Mesothelial cell of epicardium (in vitro differentiated cells): ENCODE results near the gene SEC31B. TPM values are rescaled to one million over a fixed set of nuclear protein-coding genes. Genes with fewer than 3 reads are reported as not detected.

ENCODE experiments used
- DNase-seq, 2 experiments: peaks; one replicate each; pipeline ENCODE4 v3.0.0; 2021; ENCODE audit warnings: low spot score in 2 of 2; ENCODE audit not compliant: unreplicated experiment in 2 of 2
- H3K27ac Mint-ChIP-seq: 2 replicates; pipeline ENCODE4 v1.8.0; 2021; ENCODE audit warnings: mixed read lengths
- H3K27me3 Mint-ChIP-seq: 2 replicates; pipeline ENCODE4 v1.8.0; 2021; ENCODE audit warnings: low read depth, mixed read lengths
- H3K36me3 Mint-ChIP-seq: 2 replicates; pipeline ENCODE4 v1.8.0; 2021; ENCODE audit warnings: mixed read lengths
- H3K4me1 Mint-ChIP-seq: 2 replicates; pipeline ENCODE4 v1.8.0; 2021; ENCODE audit warnings: mixed read lengths
- H3K4me3 Mint-ChIP-seq: 2 replicates; pipeline ENCODE4 v1.8.0; 2021; ENCODE audit warnings: mild to moderate bottlenecking, moderate library complexity, mixed read lengths
- H3K9me3 Mint-ChIP-seq: 2 replicates; pipeline ENCODE4 v1.8.0; 2021; ENCODE audit warnings: mixed read lengths
- total RNA-seq: library from RNA; stranded (reverse); gene quantifications from 3 replicates; pipeline ENCODE4 v1.2.1, GENCODE V29; 2021
- TF ChIP-seq, protein P1 (sequence below): fragments of 200-600 bp; sonication (generic); IDR thresholded peaks from one replicate; pipeline ENCODE4 v1.5.0; 2021; ENCODE audit warnings: antibody characterized with exemption; ENCODE audit not compliant: unreplicated experiment

The SEC31B gene
- total RNA-seq, 1 donor from 2014 or later: 30.2 TPM

DNA sequence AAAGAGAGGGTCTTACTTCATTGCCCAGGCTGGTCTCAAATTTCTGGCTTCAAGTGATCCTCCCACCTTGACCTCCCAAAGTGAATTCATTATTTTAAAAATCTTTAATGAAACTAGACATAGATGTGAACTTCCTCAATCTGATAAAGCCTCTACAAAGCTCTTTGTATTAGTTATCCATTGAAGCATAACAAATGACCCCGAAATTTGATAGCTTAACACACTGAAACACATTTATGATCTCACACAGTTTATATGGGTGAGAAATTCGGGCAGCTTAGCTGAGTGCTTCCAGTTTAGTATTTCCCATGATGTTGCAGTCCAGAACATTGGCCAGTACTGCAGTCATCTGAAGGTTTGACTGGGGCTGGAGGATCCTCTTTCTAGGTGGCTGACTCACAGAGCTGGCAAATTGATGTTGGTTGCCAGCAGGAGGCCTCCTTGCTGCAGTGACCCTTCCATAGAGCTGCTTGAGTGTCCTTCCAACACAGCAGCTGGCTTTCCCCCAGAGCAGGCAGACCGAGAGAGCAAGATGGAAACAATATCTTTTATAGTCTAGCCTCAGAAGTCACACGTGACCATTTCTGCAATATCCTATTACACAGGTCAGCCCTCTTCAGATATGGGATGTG, 73.4 kb downstream of the SEC31B start:
- H3K9me3 Mint-ChIP-seq: peaks cover 2% of the 10 kb centered on the region
- no peaks in the 10 kb centered on the region for H3K36me3 Mint-ChIP-seq
- DNase-seq: no peak
- no peak overlapping the region for H3K4me3 Mint-ChIP-seq
- H3K27ac Mint-ChIP-seq: no peak overlapping the region
- TF ChIP-seq, protein P1, sequence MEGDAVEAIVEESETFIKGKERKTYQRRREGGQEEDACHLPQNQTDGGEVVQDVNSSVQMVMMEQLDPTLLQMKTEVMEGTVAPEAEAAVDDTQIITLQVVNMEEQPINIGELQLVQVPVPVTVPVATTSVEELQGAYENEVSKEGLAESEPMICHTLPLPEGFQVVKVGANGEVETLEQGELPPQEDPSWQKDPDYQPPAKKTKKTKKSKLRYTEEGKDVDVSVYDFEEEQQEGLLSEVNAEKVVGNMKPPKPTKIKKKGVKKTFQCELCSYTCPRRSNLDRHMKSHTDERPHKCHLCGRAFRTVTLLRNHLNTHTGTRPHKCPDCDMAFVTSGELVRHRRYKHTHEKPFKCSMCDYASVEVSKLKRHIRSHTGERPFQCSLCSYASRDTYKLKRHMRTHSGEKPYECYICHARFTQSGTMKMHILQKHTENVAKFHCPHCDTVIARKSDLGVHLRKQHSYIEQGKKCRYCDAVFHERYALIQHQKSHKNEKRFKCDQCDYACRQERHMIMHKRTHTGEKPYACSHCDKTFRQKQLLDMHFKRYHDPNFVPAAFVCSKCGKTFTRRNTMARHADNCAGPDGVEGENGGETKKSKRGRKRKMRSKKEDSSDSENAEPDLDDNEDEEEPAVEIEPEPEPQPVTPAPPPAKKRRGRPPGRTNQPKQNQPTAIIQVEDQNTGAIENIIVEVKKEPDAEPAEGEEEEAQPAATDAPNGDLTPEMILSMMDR: no peak
- H3K4me1 Mint-ChIP-seq: no peaks in the 10 kb centered on the region
- H3K27me3 Mint-ChIP-seq: peaks cover 44% of the 10 kb centered on the region

GRCh38 chr10:100442548-100442947, 77.1 kb downstream of the SEC31B start:
- TF ChIP-seq, protein P1: no peak
- peaks cover 29% of the 10 kb centered on the region for H3K27me3 Mint-ChIP-seq
- DNase-seq: no peak
- H3K9me3 Mint-ChIP-seq: peaks cover 2% of the 10 kb centered on the region
- H3K4me3 Mint-ChIP-seq: no peak overlapping the region
- H3K4me1 Mint-ChIP-seq: no peaks in the 10 kb centered on the region
- H3K27ac Mint-ChIP-seq: no peak overlapping the region
- no peaks in the 10 kb centered on the region for H3K36me3 Mint-ChIP-seq

DNA sequence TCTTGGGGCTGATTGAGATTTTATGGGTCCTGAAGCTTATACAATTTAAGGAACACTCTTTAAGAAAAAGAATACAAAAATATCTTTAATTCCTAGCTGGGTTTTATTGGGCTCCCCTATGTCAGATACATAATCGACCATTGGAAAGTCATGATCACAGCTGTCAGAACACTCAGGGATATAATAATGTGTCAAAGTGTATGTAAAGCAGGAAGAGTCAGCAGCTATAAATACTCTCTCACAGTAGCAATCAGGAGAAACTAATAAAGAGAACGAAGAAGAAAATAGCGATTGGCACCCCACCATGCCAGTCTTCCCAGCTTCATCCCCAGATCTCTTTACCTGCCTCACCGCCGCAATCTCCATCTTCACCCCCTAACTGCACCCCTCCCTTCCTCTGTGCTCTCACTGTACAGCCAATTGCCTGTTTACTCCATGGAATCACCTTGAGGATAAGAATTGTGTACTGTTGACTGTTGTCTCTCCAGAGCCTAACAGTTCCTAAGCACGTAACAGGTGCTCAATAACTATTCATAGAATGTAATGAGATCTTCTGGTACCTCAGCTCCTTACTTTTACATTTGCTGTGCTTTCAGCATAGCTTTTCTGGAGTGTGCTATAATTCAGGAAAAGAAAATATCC, 80.9 kb downstream of the SEC31B start:
- H3K27me3 Mint-ChIP-seq: peaks cover 15% of the 10 kb centered on the region
- TF ChIP-seq, protein P1: no peak
- no peak for DNase-seq
- no peaks in the 10 kb centered on the region for H3K4me1 Mint-ChIP-seq
- no peak overlapping the region for H3K4me3 Mint-ChIP-seq
- H3K27ac Mint-ChIP-seq: no peak overlapping the region
- no peaks in the 10 kb centered on the region for H3K36me3 Mint-ChIP-seq
- no peaks in the 10 kb centered on the region for H3K9me3 Mint-ChIP-seq

Other genes with a start within 250 kb of the SEC31B start
- 28.5 to 33.0 TPM (median 31.2 TPM) in 3 replicates for gene BLOC1S2, start 233.2 kb downstream of the SEC31B start, total RNA-seq
- 0.09 TPM in 1 of 3 replicates, not detected in the others for gene PKD2L1, start 189.6 kb downstream of the SEC31B start, total RNA-seq
- 157 to 162 TPM (median 159 TPM) in 3 replicates for gene SCD, start 172.6 kb downstream of the SEC31B start, total RNA-seq
- gene WNT8B, start 56.9 kb downstream of the SEC31B start, total RNA-seq: 0.60 to 0.95 TPM (median 0.69 TPM) in 3 replicates
- 141 to 157 TPM (median 145 TPM) in 3 replicates for gene NDUFB8, start 10.0 kb upstream of the SEC31B start, total RNA-seq
- gene HIF1AN, start 16.1 kb upstream of the SEC31B start, total RNA-seq: 63.4 to 67.1 TPM (median 64.1 TPM) in 3 replicates
- gene PAX2, start 225.7 kb upstream of the SEC31B start, total RNA-seq: not detected in 3 replicates